GM18909 (cell line): ENCODE results near the gene PI4KA.
"Not testable (repeated sequence)": the region's sequence is repeated elsewhere in the genome, so short reads cannot be mapped to it uniquely, and the experiment has no call there.

Experiments
- ATAC-seq: cut with Tn5 transposase; IDR thresholded peaks from one replicate; pipeline ENCODE4 v1.9.1; 2021; ENCODE audit warnings: mild to moderate bottlenecking; ENCODE audit not compliant: unreplicated experiment, poor library complexity

The PI4KA gene

GRCh38 chr22:20822240-20822639 lies 36.4 kb downstream of the PI4KA start:
- ATAC-seq: no peak

GRCh38 chr22:20821717-20822239 lies 36.8 kb downstream of the PI4KA start:
- not testable (repeated sequence) for ATAC-seq

GRCh38 chr22:20819471-20819870 lies 39.1 kb downstream of the PI4KA start:
- ATAC-seq: no peak

GRCh38 chr22:20818471-20818870 lies 40.1 kb downstream of the PI4KA start:
- ATAC-seq: no peak

GRCh38 chr22:20816559-20816958 lies 42.1 kb downstream of the PI4KA start:
- ATAC-seq: no peak

- ATAC-seq: no peak
These were observed 43.0 kb downstream of the PI4KA start for GRCh38 chr22:20815477-20816050.

GRCh38 chr22:20814221-20814808 lies 44.3 kb downstream of the PI4KA start:
- no peak for ATAC-seq

GRCh38 chr22:20813056-20813455 lies 45.6 kb downstream of the PI4KA start:
- no peak for ATAC-seq

- no peak for ATAC-seq
These were observed 46.5 kb downstream of the PI4KA start for GRCh38 chr22:20811971-20812660.

- no peak for ATAC-seq
These were observed 47.4 kb downstream of the PI4KA start for GRCh38 chr22:20811171-20811570.

GRCh38 chr22:20810645-20811044 lies 48.0 kb downstream of the PI4KA start:
- ATAC-seq: no peak

- no peak for ATAC-seq
These were observed 48.9 kb downstream of the PI4KA start for GRCh38 chr22:20809538-20810185.

- ATAC-seq: no peak
These were observed 49.8 kb downstream of the PI4KA start for GRCh38 chr22:20808844-20809243.

GRCh38 chr22:20807315-20807752 lies 51.3 kb downstream of the PI4KA start:
- ATAC-seq: no peak

GRCh38 chr22:20805972-20806471 lies 52.6 kb downstream of the PI4KA start:
- ATAC-seq: no peak

- no peak for ATAC-seq
These were observed 54.0 kb downstream of the PI4KA start for GRCh38 chr22:20804650-20805049.

GRCh38 chr22:20803696-20804324 lies 54.8 kb downstream of the PI4KA start:
- ATAC-seq: no peak

GRCh38 chr22:20802922-20803553 lies 55.6 kb downstream of the PI4KA start:
- no peak for ATAC-seq

- no peak for ATAC-seq
These were observed 56.2 kb downstream of the PI4KA start for GRCh38 chr22:20802452-20802851.

- ATAC-seq: no peak
These were observed 59.2 kb downstream of the PI4KA start for GRCh38 chr22:20799449-20799848.
